ENCODE measurements around the gene MIEF1. TPM values are rescaled to one million over a fixed set of nuclear protein-coding genes. Genes with fewer than 3 reads are reported as not detected.
A peak's percentile ranks its signal among the peaks of the same experiment; 100 is the strongest.
"Not testable (repeated sequence)": the region's sequence is repeated elsewhere in the genome, so short reads cannot be mapped to it uniquely, and the experiment has no call there.

The MIEF1 gene
- total RNA-seq, 2 experiments from 2014 or later = 40.6 to 45.7 TPM

- ATAC-seq (no peak), DNase-seq (no peak)
- H3K9me3 Mint-ChIP-seq (ENCODE audit: low read depth) = no peaks in the 10 kb centered on the region
- no peak overlapping the region for H3K4me3 Mint-ChIP-seq
- peaks cover 31% of the 10 kb centered on the region for H3K4me1 Mint-ChIP-seq
- H3K36me3 Mint-ChIP-seq = peaks cover 41% of the 10 kb centered on the region
- CTCF ChIA-PET = interaction anchor here (0.8 to 12.3 kb wide), 13 partner anchors 10 to 529 kb away, joined by 3 to 134 read pairs (median 6); partner anchors contain the start of genes MIEF1, RPS19BP1 and TAB1
- H3K27me3 Mint-ChIP-seq = no peaks in the 10 kb centered on the region
- peak overlapping the region; percentile 26 for H3K27ac Mint-ChIP-seq
Observed at GRCh38 chr22:39515266-39516050, 13.4 kb downstream of the MIEF1 start.

- ATAC-seq (no peak), DNase-seq (no peak)
- Mint-ChIP-seq H3K27me3 (no peaks in the 10 kb centered on the region), H3K36me3 (peaks cover 49% of the 10 kb centered on the region), H3K27ac (no peak overlapping the region), H3K9me3 (ENCODE audit: low read depth) (no peaks in the 10 kb centered on the region), H3K4me1 (peaks cover 41% of the 10 kb centered on the region), H3K4me3 (no peak overlapping the region)
- CTCF ChIA-PET = interaction anchor here (0.6 to 12.3 kb wide), 5 partner anchors 12 to 166 kb away, joined by 3 to 134 read pairs (median 37); partner anchors contain the start of gene MIEF1
Observed at GRCh38 chr22:39517470-39517869, 15.4 kb downstream of the MIEF1 start.

- H3K36me3 Mint-ChIP-seq = peaks cover 54% of the 10 kb centered on the region
- no peaks in the 10 kb centered on the region for H3K27me3 Mint-ChIP-seq
- peaks cover 49% of the 10 kb centered on the region for H3K4me1 Mint-ChIP-seq
- no peak for ATAC-seq
- H3K4me3 Mint-ChIP-seq = peak overlapping the region; percentile 86
- peak overlapping the region; percentile 94 for H3K27ac Mint-ChIP-seq
- no peaks in the 10 kb centered on the region for H3K9me3 Mint-ChIP-seq (ENCODE audit: low read depth)
- DNase-seq = no peak
- CTCF ChIA-PET = interaction anchor here (4.0 to 12.3 kb wide), 3 partner anchors 11 to 24 kb away, joined by 37 to 134 read pairs (median 53); partner anchors contain the start of gene MIEF1
Observed at GRCh38 chr22:39518144-39518786, 16.2 kb downstream of the MIEF1 start.

- peak overlapping the region; percentile 94 for H3K27ac Mint-ChIP-seq
- H3K36me3 Mint-ChIP-seq = peaks cover 53% of the 10 kb centered on the region
- H3K9me3 Mint-ChIP-seq (ENCODE audit: low read depth) = no peaks in the 10 kb centered on the region
- DNase-seq = no peak
- no peak for ATAC-seq
- no peaks in the 10 kb centered on the region for H3K27me3 Mint-ChIP-seq
- H3K4me1 Mint-ChIP-seq = peaks cover 54% of the 10 kb centered on the region
- H3K4me3 Mint-ChIP-seq = peak overlapping the region; percentile 86
- CTCF ChIA-PET = interaction anchor here (0.7 to 5.9 kb wide), 17 partner anchors 9 to 505 kb away, joined by 3 to 53 read pairs (median 5); partner anchors contain the start of genes MIEF1, RPL3 and TAB1
Observed at GRCh38 chr22:39518996-39519680, 17.0 kb downstream of the MIEF1 start.

- no peaks in the 10 kb centered on the region for H3K9me3 Mint-ChIP-seq (ENCODE audit: low read depth)
- H3K4me1 Mint-ChIP-seq = peaks cover 55% of the 10 kb centered on the region
- peak; percentile 99 for DNase-seq
- peak; percentile 90 for ATAC-seq
- H3K4me3 Mint-ChIP-seq = peak overlapping the region; percentile 86
- H3K36me3 Mint-ChIP-seq = peaks cover 53% of the 10 kb centered on the region
- H3K27me3 Mint-ChIP-seq = no peaks in the 10 kb centered on the region
- CTCF ChIA-PET = interaction anchor here (0.6 to 1.8 kb wide), 21 partner anchors 9 to 505 kb away, joined by 3 to 28 read pairs (median 4); partner anchors contain the start of genes MIEF1, RPL3 and TAB1
- H3K27ac Mint-ChIP-seq = peak overlapping the region; percentile 94
Observed at GRCh38 chr22:39519681-39520225, 17.7 kb downstream of the MIEF1 start.

- Mint-ChIP-seq H3K27me3 (no peaks in the 10 kb centered on the region), H3K36me3 (peaks cover 55% of the 10 kb centered on the region), H3K4me1 (peaks cover 55% of the 10 kb centered on the region), H3K27ac (peak within 1 kb of the TSS; percentile 94), H3K4me3 (peak within 1 kb of the TSS; percentile 86), H3K9me3 (ENCODE audit: low read depth) (no peaks in the 10 kb centered on the region)
- DNase-seq (peak; percentile 91), ATAC-seq (peak; percentile 40)
- CTCF ChIA-PET = interaction anchor here (0.6 to 1.8 kb wide), 22 partner anchors 9 to 504 kb away, joined by 3 to 28 read pairs (median 4); partner anchors contain the start of genes MIEF1, RPL3 and TAB1
Observed at GRCh38 chr22:39520226-39521105, 18.4 kb downstream of the MIEF1 start, which contains the start of gene ATF4. TSS of gene ATF4 (plus strand) at chr22:39520562. CDS start at chr22:39521446, 884 bp downstream.

GRCh38 chr22:39521106-39521885, 19.2 kb downstream of the MIEF1 start:
- ATAC-seq; H3K27me3 Mint-ChIP-seq; H3K9me3 Mint-ChIP-seq (ENCODE audit: low read depth); DNase-seq: not testable (repeated sequence)
- H3K4me3 Mint-ChIP-seq = peak overlapping the region; percentile 86
- H3K4me1 Mint-ChIP-seq = peaks cover 54% of the 10 kb centered on the region
- peaks cover 51% of the 10 kb centered on the region for H3K36me3 Mint-ChIP-seq
- CTCF ChIA-PET = interaction anchor here (0.9 to 1.8 kb wide), 2 partner anchors 8 to 10 kb away, joined by 4 to 28 read pairs; no protein-coding TSS in a partner anchor
- H3K27ac Mint-ChIP-seq = peak overlapping the region; percentile 94

- Mint-ChIP-seq H3K36me3 (peaks cover 48% of the 10 kb centered on the region), H3K4me3 (peak overlapping the region; percentile 86)
- not testable (repeated sequence) for ATAC-seq
Observed at GRCh38 chr22:39522091-39522490, 20.0 kb downstream of the MIEF1 start.

GRCh38 chr22:39522567-39523300, 20.6 kb downstream of the MIEF1 start:
- ATAC-seq (no peak), DNase-seq (no peak)
- CTCF ChIA-PET = interaction anchor here (1.0 to 11.2 kb wide), 7 partner anchors 8 to 171 kb away, joined by 3 to 251 read pairs (median 4); partner anchors contain the start of gene MIEF1
- Mint-ChIP-seq H3K27me3 (no peaks in the 10 kb centered on the region), H3K4me3 (peak overlapping the region; percentile 86), H3K4me1 (peaks cover 63% of the 10 kb centered on the region), H3K27ac (peak overlapping the region; percentile 94), H3K36me3 (peaks cover 49% of the 10 kb centered on the region), H3K9me3 (ENCODE audit: low read depth) (no peaks in the 10 kb centered on the region)

More at GRCh38 chr22:39522091-39522490, 20.0 kb downstream of the MIEF1 start:
- not testable (repeated sequence) for H3K27me3 Mint-ChIP-seq; H3K9me3 Mint-ChIP-seq (ENCODE audit: low read depth); DNase-seq
- peaks cover 57% of the 10 kb centered on the region for H3K4me1 Mint-ChIP-seq
- CTCF ChIA-PET = interaction anchor here (1.1 to 11.2 kb wide), 2 partner anchors 10 to 28 kb away, joined by 5 to 251 read pairs; no protein-coding TSS in a partner anchor
- peak overlapping the region; percentile 94 for H3K27ac Mint-ChIP-seq

- Mint-ChIP-seq H3K4me1 (peaks cover 68% of the 10 kb centered on the region), H3K27ac (peak overlapping the region; percentile 56), H3K9me3 (ENCODE audit: low read depth) (no peaks in the 10 kb centered on the region), H3K4me3 (peak overlapping the region; percentile 32), H3K36me3 (peaks cover 54% of the 10 kb centered on the region), H3K27me3 (no peaks in the 10 kb centered on the region)
- no peak for ATAC-seq
- CTCF ChIA-PET = interaction anchor here (0.7 to 11.2 kb wide), 9 partner anchors 10 to 513 kb away, joined by 3 to 251 read pairs (median 4); partner anchors contain the start of genes MIEF1 and TAB1
- DNase-seq = no peak
Observed at GRCh38 chr22:39524089-39524752, 22.1 kb downstream of the MIEF1 start.
